ENCODE data around the gene WASF3. TPM values are rescaled to one million over a fixed set of nuclear protein-coding genes. Genes with fewer than 3 reads are reported as not detected.

Gene WASF3
- total RNA-seq, 1 donor from 2014 or later, result 13.0 TPM

GRCh38 chr13:26646603-26647002 is 89.1 kb downstream of the WASF3 start:
- peaks cover 16% of the 10 kb centered on the region for H3K36me3 Mint-ChIP-seq (ENCODE audit: low read depth, unreplicated experiment)
- peaks cover 13% of the 10 kb centered on the region for H3K4me1 Mint-ChIP-seq (ENCODE audit: unreplicated experiment)
- peaks cover 5% of the 10 kb centered on the region for H3K9me3 Mint-ChIP-seq (ENCODE audit: unreplicated experiment)
- DNase-seq (ENCODE audit: low spot score), result no peak
- TF ChIP-seq CTCF (IDR thresholded peaks at IDR 0.05; ENCODE audit: unreplicated experiment), result no peak
- H3K27ac Mint-ChIP-seq (ENCODE audit: unreplicated experiment), result no peak overlapping the region
- H3K4me3 Mint-ChIP-seq (ENCODE audit: unreplicated experiment), result no peak overlapping the region
- no peaks in the 10 kb centered on the region for H3K27me3 Mint-ChIP-seq (ENCODE audit: unreplicated experiment)

- no peak for TF ChIP-seq CTCF (IDR thresholded peaks at IDR 0.05; ENCODE audit: unreplicated experiment)
- DNase-seq (ENCODE audit: low spot score), result no peak
- H3K9me3 Mint-ChIP-seq (ENCODE audit: unreplicated experiment), result peaks cover 5% of the 10 kb centered on the region
- no peak overlapping the region for H3K27ac Mint-ChIP-seq (ENCODE audit: unreplicated experiment)
- peaks cover 11% of the 10 kb centered on the region for H3K4me1 Mint-ChIP-seq (ENCODE audit: unreplicated experiment)
- peaks cover 12% of the 10 kb centered on the region for H3K36me3 Mint-ChIP-seq (ENCODE audit: low read depth, unreplicated experiment)
- no peak overlapping the region for H3K4me3 Mint-ChIP-seq (ENCODE audit: unreplicated experiment)
- no peaks in the 10 kb centered on the region for H3K27me3 Mint-ChIP-seq (ENCODE audit: unreplicated experiment)
Observed at GRCh38 chr13:26651234-26651633, 93.8 kb downstream of the WASF3 start.

- peaks cover 12% of the 10 kb centered on the region for H3K36me3 Mint-ChIP-seq (ENCODE audit: low read depth, unreplicated experiment)
- H3K27ac Mint-ChIP-seq (ENCODE audit: unreplicated experiment), result no peak overlapping the region
- no peak overlapping the region for H3K4me3 Mint-ChIP-seq (ENCODE audit: unreplicated experiment)
- DNase-seq (ENCODE audit: low spot score), result no peak
- TF ChIP-seq CTCF (IDR thresholded peaks at IDR 0.05; ENCODE audit: unreplicated experiment), result no peak
- H3K9me3 Mint-ChIP-seq (ENCODE audit: unreplicated experiment), result peaks cover 5% of the 10 kb centered on the region
- H3K4me1 Mint-ChIP-seq (ENCODE audit: unreplicated experiment), result no peaks in the 10 kb centered on the region
- H3K27me3 Mint-ChIP-seq (ENCODE audit: unreplicated experiment), result no peaks in the 10 kb centered on the region
Observed at GRCh38 chr13:26653310-26653709, 95.8 kb downstream of the WASF3 start.

- TF ChIP-seq CTCF (IDR thresholded peaks at IDR 0.05; ENCODE audit: unreplicated experiment), result no peak
- no peaks in the 10 kb centered on the region for H3K4me1 Mint-ChIP-seq (ENCODE audit: unreplicated experiment)
- H3K9me3 Mint-ChIP-seq (ENCODE audit: unreplicated experiment), result peaks cover 5% of the 10 kb centered on the region
- H3K36me3 Mint-ChIP-seq (ENCODE audit: low read depth, unreplicated experiment), result peaks cover 12% of the 10 kb centered on the region
- no peak overlapping the region for H3K27ac Mint-ChIP-seq (ENCODE audit: unreplicated experiment)
- no peak for DNase-seq (ENCODE audit: low spot score)
- H3K27me3 Mint-ChIP-seq (ENCODE audit: unreplicated experiment), result no peaks in the 10 kb centered on the region
- H3K4me3 Mint-ChIP-seq (ENCODE audit: unreplicated experiment), result no peak overlapping the region
Observed at GRCh38 chr13:26653842-26654241, 96.4 kb downstream of the WASF3 start.

GRCh38 chr13:26656919-26657318 is 99.4 kb downstream of the WASF3 start:
- Mint-ChIP-seq H3K4me3 (ENCODE audit: unreplicated experiment) (no peak overlapping the region), H3K9me3 (ENCODE audit: unreplicated experiment) (no peaks in the 10 kb centered on the region), H3K36me3 (ENCODE audit: low read depth, unreplicated experiment) (no peaks in the 10 kb centered on the region), H3K27ac (ENCODE audit: unreplicated experiment) (no peak overlapping the region), H3K4me1 (ENCODE audit: unreplicated experiment) (peaks cover 4% of the 10 kb centered on the region), H3K27me3 (ENCODE audit: unreplicated experiment) (no peaks in the 10 kb centered on the region)
- DNase-seq (ENCODE audit: low spot score), result no peak
- TF ChIP-seq CTCF (IDR thresholded peaks at IDR 0.05; ENCODE audit: unreplicated experiment), result no peak
